ENCODE measurements around the gene CDR2.
"Not testable (repeated sequence)": the region's sequence is repeated elsewhere in the genome, so short reads cannot be mapped to it uniquely, and the experiment has no call there.

Gene CDR2

GRCh38 chr16:22375963-22376640 is 1.7 kb upstream of the CDR2 start:
- DNase-seq (ENCODE audit: low read depth, low spot score): no peak

- DNase-seq (ENCODE audit: low read depth, low spot score): no peak
These were observed 921 bp upstream of the CDR2 start for GRCh38 chr16:22375117-22375962.

- DNase-seq (ENCODE audit: low read depth, low spot score): no peak
These were observed 633 bp downstream of the CDR2 start for GRCh38 chr16:22373662-22374310.

GRCh38 chr16:22372882-22373661 is 1.3 kb downstream of the CDR2 start:
- DNase-seq (ENCODE audit: low read depth, low spot score): no peak

- DNase-seq (ENCODE audit: low read depth, low spot score): no peak
These were observed 4.2 kb downstream of the CDR2 start for GRCh38 chr16:22370038-22370820.

GRCh38 chr16:22369221-22369811 is 5.1 kb downstream of the CDR2 start:
- DNase-seq (ENCODE audit: low read depth, low spot score): no peak

GRCh38 chr16:22368200-22368826 is 6.1 kb downstream of the CDR2 start:
- not testable (repeated sequence) for DNase-seq (ENCODE audit: low read depth, low spot score)

- DNase-seq (ENCODE audit: low read depth, low spot score): no peak
These were observed 7.5 kb downstream of the CDR2 start for GRCh38 chr16:22366889-22367288.

- no peak for DNase-seq (ENCODE audit: low read depth, low spot score)
These were observed 8.0 kb downstream of the CDR2 start for GRCh38 chr16:22366371-22366770.

GRCh38 chr16:22364241-22364640 is 10.2 kb downstream of the CDR2 start:
- DNase-seq (ENCODE audit: low read depth, low spot score): no peak

GRCh38 chr16:22360963-22361659 is 13.3 kb downstream of the CDR2 start:
- DNase-seq (ENCODE audit: low read depth, low spot score): no peak

GRCh38 chr16:22359679-22360078 is 14.7 kb downstream of the CDR2 start:
- DNase-seq (ENCODE audit: low read depth, low spot score): no peak

- DNase-seq (ENCODE audit: low read depth, low spot score): no peak
These were observed 16.4 kb downstream of the CDR2 start for GRCh38 chr16:22358000-22358399.

- DNase-seq (ENCODE audit: low read depth, low spot score): no peak
These were observed 16.8 kb downstream of the CDR2 start for GRCh38 chr16:22357635-22357971.

- no peak for DNase-seq (ENCODE audit: low read depth, low spot score)
These were observed 17.3 kb downstream of the CDR2 start for GRCh38 chr16:22356930-22357634.

- DNase-seq (ENCODE audit: low read depth, low spot score): no peak
These were observed 18.9 kb downstream of the CDR2 start for GRCh38 chr16:22355487-22355908.

GRCh38 chr16:22353933-22354541 is 20.4 kb downstream of the CDR2 start:
- no peak for DNase-seq (ENCODE audit: low read depth, low spot score)

- DNase-seq (ENCODE audit: low read depth, low spot score): no peak
These were observed 21.1 kb downstream of the CDR2 start for GRCh38 chr16:22353191-22353919.
